Measurements from ENCODE around the gene TMEM106B.

TMEM106B gene

DNA sequence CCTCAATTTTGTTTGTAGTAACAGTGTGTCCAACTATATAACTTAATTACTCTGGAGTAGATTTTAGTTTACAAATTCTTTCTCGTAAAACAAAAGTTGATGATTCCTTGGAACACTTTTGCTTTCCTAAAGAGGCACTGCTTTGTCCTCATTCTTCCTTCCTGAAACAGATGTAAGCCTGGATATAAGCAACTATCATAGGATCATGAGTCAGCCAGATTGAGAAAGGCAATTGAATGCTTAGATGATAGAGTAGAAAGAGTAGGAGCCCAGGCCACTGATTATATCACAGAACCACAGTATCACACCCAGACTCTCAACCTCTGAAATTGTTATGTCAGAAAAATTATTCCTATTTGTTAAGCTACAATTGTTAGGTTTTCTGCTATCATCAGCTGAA lies 69.9 kb downstream of the TMEM106B start:
- no peak for ATAC-seq

DNA sequence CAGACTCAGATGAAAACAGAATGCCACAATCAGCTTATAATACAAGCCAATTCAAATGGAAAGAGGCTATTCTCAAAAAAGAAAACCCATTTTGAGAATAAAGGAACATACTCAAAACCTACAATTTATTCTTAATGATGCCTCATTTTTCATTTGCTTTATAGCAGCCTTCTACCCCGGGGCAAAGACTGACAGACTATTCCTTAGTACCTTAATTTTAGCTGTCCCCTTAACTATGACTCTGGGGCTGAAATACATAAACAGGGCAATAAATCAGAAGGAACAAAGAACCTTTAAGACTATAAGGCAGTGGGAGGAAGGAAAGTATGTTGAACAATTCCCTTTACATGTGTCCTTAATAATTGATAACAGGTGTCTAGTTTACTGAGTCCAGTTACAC lies 76.8 kb downstream of the TMEM106B start:
- no peak for ATAC-seq
- TF ChIP-seq CSDC2 (CRISPR knock-in tag; IDR thresholded peaks at IDR 0.05) (no peak), RARB (CRISPR knock-in tag; IDR thresholded peaks at IDR 0.05) (no peak), PPARA (CRISPR knock-in tag; IDR thresholded peaks at IDR 0.05; ENCODE audit: borderline replicate concordance) (no peak), OSR1 (CRISPR knock-in tag; IDR thresholded peaks at IDR 0.05) (no peak), ZNF70 (CRISPR knock-in tag; IDR thresholded peaks at IDR 0.05) (no peak), ZFP30 (CRISPR knock-in tag; IDR thresholded peaks at IDR 0.05) (no peak), BACH2 (CRISPR knock-in tag; IDR thresholded peaks at IDR 0.05; ENCODE audit: borderline replicate concordance) (no peak), ZFP3 (CRISPR knock-in tag; IDR thresholded peaks at IDR 0.05) (no peak), ZC3H10 (CRISPR knock-in tag; IDR thresholded peaks at IDR 0.05) (no peak), SNAI2 (CRISPR knock-in tag; IDR thresholded peaks at IDR 0.05) (no peak), ARNTL (CRISPR knock-in tag; IDR thresholded peaks at IDR 0.05; ENCODE audit: borderline replicate concordance, low read depth) (no peak)
- TF ChIP-seq, protein P1, sequence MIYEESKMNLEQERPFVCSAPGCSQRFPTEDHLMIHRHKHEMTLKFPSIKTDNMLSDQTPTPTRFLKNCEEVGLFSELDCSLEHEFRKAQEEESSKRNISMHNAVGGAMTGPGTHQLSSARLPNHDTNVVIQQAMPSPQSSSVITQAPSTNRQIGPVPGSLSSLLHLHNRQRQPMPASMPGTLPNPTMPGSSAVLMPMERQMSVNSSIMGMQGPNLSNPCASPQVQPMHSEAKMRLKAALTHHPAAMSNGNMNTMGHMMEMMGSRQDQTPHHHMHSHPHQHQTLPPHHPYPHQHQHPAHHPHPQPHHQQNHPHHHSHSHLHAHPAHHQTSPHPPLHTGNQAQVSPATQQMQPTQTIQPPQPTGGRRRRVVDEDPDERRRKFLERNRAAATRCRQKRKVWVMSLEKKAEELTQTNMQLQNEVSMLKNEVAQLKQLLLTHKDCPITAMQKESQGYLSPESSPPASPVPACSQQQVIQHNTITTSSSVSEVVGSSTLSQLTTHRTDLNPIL (CRISPR knock-in tag; IDR thresholded peaks at IDR 0.05; ENCODE audit: low read depth): no peak
- TF ChIP-seq, protein P2, sequence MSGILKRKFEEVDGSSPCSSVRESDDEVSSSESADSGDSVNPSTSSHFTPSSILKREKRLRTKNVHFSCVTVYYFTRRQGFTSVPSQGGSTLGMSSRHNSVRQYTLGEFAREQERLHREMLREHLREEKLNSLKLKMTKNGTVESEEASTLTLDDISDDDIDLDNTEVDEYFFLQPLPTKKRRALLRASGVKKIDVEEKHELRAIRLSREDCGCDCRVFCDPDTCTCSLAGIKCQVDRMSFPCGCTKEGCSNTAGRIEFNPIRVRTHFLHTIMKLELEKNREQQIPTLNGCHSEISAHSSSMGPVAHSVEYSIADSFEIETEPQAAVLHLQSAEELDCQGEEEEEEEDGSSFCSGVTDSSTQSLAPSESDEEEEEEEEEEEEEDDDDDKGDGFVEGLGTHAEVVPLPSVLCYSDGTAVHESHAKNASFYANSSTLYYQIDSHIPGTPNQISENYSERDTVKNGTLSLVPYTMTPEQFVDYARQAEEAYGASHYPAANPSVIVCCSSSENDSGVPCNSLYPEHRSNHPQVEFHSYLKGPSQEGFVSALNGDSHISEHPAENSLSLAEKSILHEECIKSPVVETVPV (CRISPR knock-in tag; IDR thresholded peaks at IDR 0.05): no peak
- TF ChIP-seq, protein P3, sequence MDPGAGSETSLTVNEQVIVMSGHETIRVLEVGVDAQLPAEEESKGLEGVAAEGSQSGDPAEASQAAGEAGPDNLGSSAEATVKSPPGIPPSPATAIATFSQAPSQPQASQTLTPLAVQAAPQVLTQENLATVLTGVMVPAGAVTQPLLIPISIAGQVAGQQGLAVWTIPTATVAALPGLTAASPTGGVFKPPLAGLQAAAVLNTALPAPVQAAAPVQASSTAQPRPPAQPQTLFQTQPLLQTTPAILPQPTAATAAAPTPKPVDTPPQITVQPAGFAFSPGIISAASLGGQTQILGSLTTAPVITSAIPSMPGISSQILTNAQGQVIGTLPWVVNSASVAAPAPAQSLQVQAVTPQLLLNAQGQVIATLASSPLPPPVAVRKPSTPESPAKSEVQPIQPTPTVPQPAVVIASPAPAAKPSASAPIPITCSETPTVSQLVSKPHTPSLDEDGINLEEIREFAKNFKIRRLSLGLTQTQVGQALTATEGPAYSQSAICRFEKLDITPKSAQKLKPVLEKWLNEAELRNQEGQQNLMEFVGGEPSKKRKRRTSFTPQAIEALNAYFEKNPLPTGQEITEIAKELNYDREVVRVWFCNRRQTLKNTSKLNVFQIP (CRISPR knock-in tag; IDR thresholded peaks at IDR 0.05; ENCODE audit: borderline replicate concordance, low read depth): no peak

More for the DNA sequence above, 69.9 kb downstream of the TMEM106B start:
- no peak for TF ChIP-seq ZFP30 (CRISPR knock-in tag; IDR thresholded peaks at IDR 0.05)
- TF ChIP-seq, protein P4, sequence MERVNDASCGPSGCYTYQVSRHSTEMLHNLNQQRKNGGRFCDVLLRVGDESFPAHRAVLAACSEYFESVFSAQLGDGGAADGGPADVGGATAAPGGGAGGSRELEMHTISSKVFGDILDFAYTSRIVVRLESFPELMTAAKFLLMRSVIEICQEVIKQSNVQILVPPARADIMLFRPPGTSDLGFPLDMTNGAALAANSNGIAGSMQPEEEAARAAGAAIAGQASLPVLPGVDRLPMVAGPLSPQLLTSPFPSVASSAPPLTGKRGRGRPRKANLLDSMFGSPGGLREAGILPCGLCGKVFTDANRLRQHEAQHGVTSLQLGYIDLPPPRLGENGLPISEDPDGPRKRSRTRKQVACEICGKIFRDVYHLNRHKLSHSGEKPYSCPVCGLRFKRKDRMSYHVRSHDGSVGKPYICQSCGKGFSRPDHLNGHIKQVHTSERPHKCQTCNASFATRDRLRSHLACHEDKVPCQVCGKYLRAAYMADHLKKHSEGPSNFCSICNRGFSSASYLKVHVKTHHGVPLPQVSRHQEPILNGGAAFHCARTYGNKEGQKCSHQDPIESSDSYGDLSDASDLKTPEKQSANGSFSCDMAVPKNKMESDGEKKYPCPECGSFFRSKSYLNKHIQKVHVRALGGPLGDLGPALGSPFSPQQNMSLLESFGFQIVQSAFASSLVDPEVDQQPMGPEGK (CRISPR knock-in tag; IDR thresholded peaks at IDR 0.05; ENCODE audit: borderline replicate concordance): no peak
- no peak for TF ChIP-seq PPARA (CRISPR knock-in tag; IDR thresholded peaks at IDR 0.05; ENCODE audit: borderline replicate concordance)
- TF ChIP-seq ZNF8 (CRISPR knock-in tag; IDR thresholded peaks at IDR 0.05): no peak
- TF ChIP-seq ARNTL (CRISPR knock-in tag; IDR thresholded peaks at IDR 0.05; ENCODE audit: borderline replicate concordance, low read depth): no peak
- no peak for TF ChIP-seq ZNF565 (CRISPR knock-in tag; conservative IDR thresholded peaks at IDR 0.05; ENCODE audit: low read depth)

DNA sequence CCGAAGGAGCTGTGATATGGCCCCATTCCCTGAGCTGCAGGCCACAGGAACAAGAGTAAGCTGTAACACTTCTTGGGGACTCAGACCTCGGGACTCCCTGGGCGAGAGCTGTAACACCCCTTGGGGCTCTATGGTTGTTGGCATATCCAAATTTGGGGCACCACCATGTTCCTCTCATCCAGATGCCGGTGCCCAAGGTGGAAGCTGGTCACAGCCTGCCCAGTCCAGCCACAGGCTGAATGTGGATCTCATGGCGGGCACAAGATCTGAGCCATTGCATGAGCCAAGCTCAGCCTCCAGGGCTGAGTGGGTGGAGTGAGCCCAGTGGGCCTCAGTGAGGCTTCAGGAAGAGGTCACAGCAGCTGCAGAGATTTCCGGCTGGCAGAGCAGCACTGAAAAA lies 78.9 kb downstream of the TMEM106B start:
- no peak for ATAC-seq
- no peak for TF ChIP-seq ZNF8 (CRISPR knock-in tag; IDR thresholded peaks at IDR 0.05)
- TF ChIP-seq, protein P4 (CRISPR knock-in tag; IDR thresholded peaks at IDR 0.05; ENCODE audit: borderline replicate concordance): no peak
- TF ChIP-seq, protein P2 (CRISPR knock-in tag; IDR thresholded peaks at IDR 0.05): no peak
- TF ChIP-seq OSR1 (CRISPR knock-in tag; IDR thresholded peaks at IDR 0.05): no peak
- TF ChIP-seq RARB (CRISPR knock-in tag; IDR thresholded peaks at IDR 0.05): no peak
- no peak for TF ChIP-seq TCF4 (CRISPR knock-in tag; IDR thresholded peaks at IDR 0.05; ENCODE audit: borderline replicate concordance)
- no peak for TF ChIP-seq ZC3H10 (CRISPR knock-in tag; IDR thresholded peaks at IDR 0.05)
- TF ChIP-seq ZFP30 (CRISPR knock-in tag; IDR thresholded peaks at IDR 0.05): no peak
- TF ChIP-seq, protein P3 (CRISPR knock-in tag; IDR thresholded peaks at IDR 0.05; ENCODE audit: borderline replicate concordance, low read depth): no peak

Measured in SK-N-SH treated with all-trans-retinoic acid at 6 μM for 48 hours (cell line).